ENCODE results near the gene NUP58.

DNA sequence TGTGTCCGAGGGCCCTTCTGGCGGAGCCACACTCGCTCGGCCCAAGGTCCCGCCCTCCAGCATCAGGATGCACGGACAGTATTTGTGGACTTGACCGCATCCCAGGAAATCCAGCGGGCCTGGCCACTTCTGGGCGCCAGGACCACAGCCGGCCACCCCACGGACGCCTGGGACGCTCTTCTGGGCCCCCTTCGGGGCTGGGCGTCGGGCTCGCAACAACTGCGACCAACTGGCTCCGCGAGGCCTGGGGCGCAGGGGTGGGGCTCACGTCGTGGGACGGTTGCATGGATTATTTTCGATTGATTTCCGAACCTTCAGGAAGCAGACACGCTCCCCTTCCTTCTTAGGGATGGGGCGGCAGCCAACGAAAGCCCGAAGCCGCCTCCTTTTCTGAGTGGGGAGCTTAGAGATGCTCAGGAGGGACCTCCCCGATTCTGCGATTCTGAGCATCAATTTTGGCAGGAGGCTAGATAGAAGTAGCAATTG is 521 bp upstream of the NUP58 start:
- TF ChIP-seq CTCF (IDR thresholded peaks at IDR 0.05 in 4 of 5, conservative IDR thresholded peaks at IDR 0.05 in 1 of 5), result no peak
- TF ChIP-seq POLR2A (IDR thresholded peaks at IDR 0.05), result no peak

Measured in gastrocnemius medialis (tissue), 4 donors.